ENCODE results near the gene DHODH.
"Not testable (repeated sequence)": the region's sequence is repeated elsewhere in the genome, so short reads cannot be mapped to it uniquely, and the experiment has no call there.

The DHODH gene

GRCh38 chr16:72055911-72056310 is 47.4 kb downstream of the DHODH start:
- ATAC-seq = no peak

GRCh38 chr16:72057313-72057712 is 48.8 kb downstream of the DHODH start:
- not testable (repeated sequence) for ATAC-seq

- ATAC-seq = not testable (repeated sequence)
These were observed 50.5 kb downstream of the DHODH start for GRCh38 chr16:72059060-72059459.

- no peak for ATAC-seq
These were observed 51.9 kb downstream of the DHODH start for GRCh38 chr16:72060405-72060804.

- ATAC-seq = no peak
These were observed 53.0 kb downstream of the DHODH start for GRCh38 chr16:72061564-72061963.

- ATAC-seq = no peak
These were observed 55.9 kb downstream of the DHODH start for GRCh38 chr16:72064361-72064894.

- ATAC-seq = no peak
These were observed 58.2 kb downstream of the DHODH start for GRCh38 chr16:72066747-72067146.

- no peak for ATAC-seq
These were observed 60.4 kb downstream of the DHODH start for GRCh38 chr16:72068930-72069329.

GRCh38 chr16:72072514-72073342 is 64.2 kb downstream of the DHODH start:
- ATAC-seq = no peak

GRCh38 chr16:72073560-72074230 is 65.2 kb downstream of the DHODH start:
- no peak for ATAC-seq

- not testable (repeated sequence) for ATAC-seq
These were observed 66.5 kb downstream of the DHODH start for GRCh38 chr16:72075067-72075466.

Data from activated CD4-positive, CD25-positive, alpha-beta regulatory T cell treated with anti-CD3 and anti-CD28 coated beads, Interleukin-2, amount 50 U/mL, for 24 hours (primary cell).